SU-DHL-6 (cell line): ENCODE results near the gene HELZ.
"Not testable (repeated sequence)": the region's sequence is repeated elsewhere in the genome, so short reads cannot be mapped to it uniquely, and the experiment has no call there.

Source experiments
- H2AFZ ChIP-seq: fragments of 200-600 bp; sonication (generic); 2 replicates; pipeline ENCODE4 v1.6.1; 2014; ENCODE audit warnings: low read depth, mild to moderate bottlenecking, moderate library complexity, mixed read lengths, antibody characterized with exemption, low read length; ENCODE audit not compliant: severe bottlenecking
- H3F3A ChIP-seq: fragments of 200-600 bp; shearing (Covaris generic); 2 replicates; pipeline ENCODE4 v1.6.0; 2016; ENCODE audit warnings: antibody characterized with exemption, mild to moderate bottlenecking; ENCODE audit not compliant: insufficient read depth
- H3K27ac ChIP-seq: fragments of 200-600 bp; sonication (generic); 2 replicates; pipeline ENCODE4 v1.5.1; 2016; ENCODE audit warnings: low read depth, mild to moderate bottlenecking, low read length, moderate library complexity, mixed read lengths
- H3K27me3 ChIP-seq: fragments of 200-600 bp; sonication (generic), shearing (Covaris generic); 2 replicates; pipeline ENCODE4 v1.6.0; 2014; ENCODE audit warnings: mild to moderate bottlenecking, low read length
- H3K36me3 ChIP-seq: fragments of 200-600 bp; sonication (generic); 2 replicates; pipeline ENCODE4 v1.6.1; 2014; ENCODE audit warnings: mild to moderate bottlenecking, low read length, mixed read lengths
- H3K4me2 ChIP-seq: fragments of 300-600, 200-600 bp; shearing (Covaris generic), sonication (generic); 2 replicates; pipeline ENCODE4 v1.6.0; 2014; ENCODE audit warnings: low read length, low read depth, mild to moderate bottlenecking; ENCODE audit not compliant: poor library complexity, severe bottlenecking
- H3K4me3 ChIP-seq: fragments of 200-600 bp; sonication (generic); 2 replicates; pipeline ENCODE4 v1.5.1; 2014; ENCODE audit warnings: antibody characterized with exemption, low read length, mild to moderate bottlenecking, mixed read lengths; ENCODE audit not compliant: insufficient read depth, poor library complexity, severe bottlenecking
- H3K79me2 ChIP-seq: fragments of 200-600 bp; sonication (generic); 2 replicates; pipeline ENCODE4 v1.6.1; 2014; ENCODE audit warnings: mild to moderate bottlenecking, low read length, moderate library complexity; ENCODE audit not compliant: insufficient read depth
- H3K9ac ChIP-seq: fragments of 200-600 bp; sonication (generic); 2 replicates; pipeline ENCODE4 v1.7.0; 2014; ENCODE audit warnings: mild to moderate bottlenecking, low read length
- H3K9me2 ChIP-seq: fragments of 200-600 bp; sonication (generic); replicated peaks from 2 replicates; pipeline ENCODE4 v1.6.1; 2014; ENCODE audit warnings: low read length; ENCODE audit not compliant: insufficient read depth
- H3K9me3 ChIP-seq: fragments of 200-600 bp; sonication (generic); 2 replicates; pipeline ENCODE4 v1.6.1; 2014; ENCODE audit warnings: low read length, mixed read lengths; ENCODE audit not compliant: insufficient read depth
- H4K20me1 ChIP-seq: fragments of 200-600 bp; sonication (generic); 2 replicates; pipeline ENCODE4 v1.6.1; 2014; ENCODE audit warnings: low read depth, mild to moderate bottlenecking, antibody characterized with exemption, low read length, moderate library complexity, mixed read lengths
- CTCF ChIP-seq: fragments of 200-600 bp; sonication (generic); IDR thresholded peaks from one replicate; pipeline ENCODE4 v1.5.1; 2017; ENCODE audit warnings: antibody characterized with exemption, mild to moderate bottlenecking, low read length, moderate library complexity; ENCODE audit not compliant: insufficient read depth, poor library complexity, severe bottlenecking
- EZH2phosphoT487 ChIP-seq: fragments of 200-600 bp; sonication (generic), shearing (Covaris generic); conservative IDR thresholded peaks from 2 replicates; pipeline ENCODE4 v1.6.1; 2018; ENCODE audit warnings: mild to moderate bottlenecking, antibody characterized with exemption, low read length, moderate library complexity, mixed read lengths

Gene HELZ

GRCh38 chr17:67290244-67290643 lies 45.2 kb upstream of the HELZ start:
- Histone ChIP-seq H3K4me3 (no peak overlapping the region), H3K36me3 (no peaks in the 10 kb centered on the region), H4K20me1 (no peaks in the 10 kb centered on the region), H3K9ac (no peak overlapping the region), H3K9me2 (no peaks in the 10 kb centered on the region), H3F3A (no peaks in the 10 kb centered on the region), H3K27me3 (no peaks in the 10 kb centered on the region), H3K79me2 (no peaks in the 10 kb centered on the region), H2AFZ (no peak overlapping the region), H3K9me3 (no peaks in the 10 kb centered on the region), H3K4me2 (no peak overlapping the region), H3K27ac (no peak overlapping the region)
- no peak for TF ChIP-seq EZH2phosphoT487
- TF ChIP-seq CTCF = no peak

- no peaks in the 10 kb centered on the region for H3K36me3 ChIP-seq
- H3K27ac ChIP-seq = no peak overlapping the region
- H3K9me3 ChIP-seq = no peaks in the 10 kb centered on the region
- H3K9me2 ChIP-seq = no peaks in the 10 kb centered on the region
- no peak for TF ChIP-seq CTCF
- H3K4me3 ChIP-seq = no peak overlapping the region
- H3F3A ChIP-seq = no peaks in the 10 kb centered on the region
- H3K27me3 ChIP-seq = no peaks in the 10 kb centered on the region
- H2AFZ ChIP-seq = no peak overlapping the region
- H3K9ac ChIP-seq = no peak overlapping the region
- no peak overlapping the region for H3K4me2 ChIP-seq
- H4K20me1 ChIP-seq = no peaks in the 10 kb centered on the region
- H3K79me2 ChIP-seq = no peaks in the 10 kb centered on the region
Observed at GRCh38 chr17:67289181-67289876, 44.3 kb upstream of the HELZ start.

- H3K9ac ChIP-seq, H3K9me3 ChIP-seq, H3K27ac ChIP-seq, H3K9me2 ChIP-seq, H3K79me2 ChIP-seq, H3K4me3 ChIP-seq, H4K20me1 ChIP-seq, H3K36me3 ChIP-seq, H3F3A ChIP-seq, H3K27me3 ChIP-seq, H2AFZ ChIP-seq, H3K4me2 ChIP-seq: not testable (repeated sequence)
Observed at GRCh38 chr17:67286826-67287225, 41.8 kb upstream of the HELZ start.

GRCh38 chr17:67285360-67285759 lies 40.4 kb upstream of the HELZ start:
- Histone ChIP-seq H3K4me3 (no peak overlapping the region), H3K36me3 (no peaks in the 10 kb centered on the region), H2AFZ (no peak overlapping the region), H3F3A (no peaks in the 10 kb centered on the region), H3K27ac (no peak overlapping the region), H3K4me2 (no peak overlapping the region), H3K9me3 (no peaks in the 10 kb centered on the region), H3K9ac (no peak overlapping the region), H3K27me3 (no peaks in the 10 kb centered on the region), H3K9me2 (no peaks in the 10 kb centered on the region), H3K79me2 (no peaks in the 10 kb centered on the region), H4K20me1 (no peaks in the 10 kb centered on the region)
- TF ChIP-seq EZH2phosphoT487 = no peak
- no peak for TF ChIP-seq CTCF
